Kidney capillary endothelial cell (primary cell): ENCODE data around the gene TM2D3.

Source experiments
- DNase-seq: peaks from one replicate; pipeline ENCODE4 v3.0.0-alpha.2; 2018; ENCODE audit warnings: low spot score

Gene TM2D3

GRCh38 chr15:101652098-101652785, at the start of gene TM2D3:
TSS of gene TM2D3 (minus strand) at chr15:101652381. CDS start at chr15:101652361, 20 bp downstream.
- peak; percentile 89 for DNase-seq

GRCh38 chr15:101698314-101698713, 46.1 kb upstream of the TM2D3 start:
- DNase-seq = no peak

GRCh38 chr15:101697488-101697887, 45.3 kb upstream of the TM2D3 start:
- no peak for DNase-seq

- DNase-seq = no peak
Measured at GRCh38 chr15:101696829-101697228, 44.6 kb upstream of the TM2D3 start.

- DNase-seq = no peak
Measured at GRCh38 chr15:101694261-101694660, 42.1 kb upstream of the TM2D3 start.

- no peak for DNase-seq
Measured at GRCh38 chr15:101692801-101693598, 40.8 kb upstream of the TM2D3 start.

GRCh38 chr15:101689901-101690300, 37.7 kb upstream of the TM2D3 start:
- DNase-seq = no peak

- DNase-seq = no peak
Measured at GRCh38 chr15:101686718-101687117, 34.5 kb upstream of the TM2D3 start.

GRCh38 chr15:101684877-101685276, 32.7 kb upstream of the TM2D3 start:
- no peak for DNase-seq

GRCh38 chr15:101684384-101684783, 32.2 kb upstream of the TM2D3 start:
- DNase-seq = no peak

- no peak for DNase-seq
Measured at GRCh38 chr15:101679806-101680205, 27.6 kb upstream of the TM2D3 start.

GRCh38 chr15:101676921-101677329, 24.7 kb upstream of the TM2D3 start:
- DNase-seq = no peak

- peak; percentile 57 for DNase-seq
Measured at GRCh38 chr15:101675796-101676582, 23.8 kb upstream of the TM2D3 start.

- DNase-seq = peak; percentile 72
Measured at GRCh38 chr15:101675015-101675414, 22.8 kb upstream of the TM2D3 start.

GRCh38 chr15:101672298-101672697, 20.1 kb upstream of the TM2D3 start:
- DNase-seq = no peak

GRCh38 chr15:101669744-101670143, 17.6 kb upstream of the TM2D3 start:
- DNase-seq = no peak

GRCh38 chr15:101667881-101668280, 15.7 kb upstream of the TM2D3 start:
- DNase-seq = no peak

- DNase-seq = no peak
Measured at GRCh38 chr15:101664303-101664913, 12.2 kb upstream of the TM2D3 start.

- DNase-seq = no peak
Measured at GRCh38 chr15:101662203-101662602, 10.0 kb upstream of the TM2D3 start.

GRCh38 chr15:101660005-101660404, 7.8 kb upstream of the TM2D3 start:
- DNase-seq = no peak

- no peak for DNase-seq
Measured at GRCh38 chr15:101657968-101658784, 6.0 kb upstream of the TM2D3 start.
